Sigmoid colon (tissue), 7 donors: ENCODE results near the gene KDM1B. TPM values are rescaled to one million over a fixed set of nuclear protein-coding genes. Genes with fewer than 3 reads are reported as not detected.
"Not testable (repeated sequence)": the region's sequence is repeated elsewhere in the genome, so short reads cannot be mapped to it uniquely, and the experiment has no call there.

Experiments
- DNase-seq: peaks from one replicate; pipeline ENCODE4 v3.0.0-alpha.2; 2019
- H3K27ac ChIP-seq, 4 donors: fragments of 200-600 bp; sonication (generic); one replicate each; pipeline ENCODE4 v1.5.1; 2016 to 2019; ENCODE audit warnings: mild to moderate bottlenecking in 1 of 4
- H3K27me3 ChIP-seq, 3 donors: fragments of 200-600 bp; sonication (generic); one replicate each; pipeline ENCODE4 v1.5.1; 2019; ENCODE audit warnings: mild to moderate bottlenecking in 1 of 3
- H3K36me3 ChIP-seq, 4 donors: fragments of 200-600 bp; sonication (generic); one replicate each; pipeline ENCODE4 v1.5.1; 2016 to 2019
- H3K4me1 ChIP-seq, 4 donors: fragments of 200-600 bp; sonication (generic); one replicate each; pipeline ENCODE4 v1.5.1; 2017 to 2019
- H3K4me3 ChIP-seq, 4 donors: fragments of 200-600 bp; sonication (generic); one replicate each; pipeline ENCODE4 v1.5.1; 2017 to 2019; ENCODE audit warnings: mild to moderate bottlenecking in 2 of 4, moderate library complexity in 1 of 4
- H3K9me3 ChIP-seq, 4 donors: fragments of 200-600 bp in 3 of 4; sonication (generic) in 3 of 4; one replicate each; pipeline versions ENCODE4 v1.5.1 to v1.6.1; 2013 to 2019
- EP300 ChIP-seq, 4 donors: sonication (generic); formaldehyde crosslinking; IDR thresholded peaks; one replicate each; pipeline ENCODE4 v1.6.1; 2017; ENCODE audit warnings: antibody characterized with exemption in 4 of 4
- POLR2A ChIP-seq, 2 donors: fragments of 450-650 bp; IDR thresholded peaks; one replicate each; pipeline ENCODE4 v1.6.1; 2016; ENCODE audit warnings: antibody characterized with exemption in 2 of 2, mild to moderate bottlenecking in 2 of 2, moderate library complexity in 2 of 2
- POLR2AphosphoS5 ChIP-seq, 4 donors: sonication (generic); formaldehyde crosslinking; IDR thresholded peaks; one replicate each; pipeline ENCODE4 v1.6.1; 2017; ENCODE audit warnings: antibody characterized with exemption in 4 of 4
- WGBS, 2 donors: extraction: QIAGEN DNeasy Blood & Tissue Kit; methylation state at CpG; one replicate each; pipeline ENCODE4 v1.1.7; 2013; 5-methylcytosine and 5-hydroxymethylcytosine counted together
- intact Hi-C: fragments of 100-400 bp; cut with DNase I; formaldehyde crosslinking; loops from one replicate; pipeline ENCODE4 v1.15.1; 2023
- polyA plus RNA-seq, 3 donors: library from polyadenylated mRNA; stranded (reverse); fragments of 200-250 nt; gene quantifications; one replicate each; pipeline ENCODE4 v1.2.3, GENCODE V29; 2013
- total RNA-seq, 4 donors: library from RNA; depleted of rRNA; stranded (reverse); fragments of >200 nt; gene quantifications; one replicate each; pipeline ENCODE4 v1.1.0, GENCODE V29; 2016
- TF ChIP-seq, protein P1 (sequence below), 4 experiments: fragments of 450-650 bp in 3 of 4; fragments of 200-600 bp in 1 of 4; IDR thresholded peaks; one replicate each; pipeline ENCODE4 v1.5.1; 2016 to 2019; ENCODE audit warnings: antibody characterized with exemption in 4 of 4, mild to moderate bottlenecking in 3 of 4, moderate library complexity in 2 of 4
- donor health status: healthy with polysubstance abuse.
- donor health status: Bipolar disorder and iron deficiency.
- donor health status: healthy.

Gene KDM1B
- total and polyA plus RNA-seq, 7 donors = 10.2 to 32.8 (median 14.2) TPM

DNA sequence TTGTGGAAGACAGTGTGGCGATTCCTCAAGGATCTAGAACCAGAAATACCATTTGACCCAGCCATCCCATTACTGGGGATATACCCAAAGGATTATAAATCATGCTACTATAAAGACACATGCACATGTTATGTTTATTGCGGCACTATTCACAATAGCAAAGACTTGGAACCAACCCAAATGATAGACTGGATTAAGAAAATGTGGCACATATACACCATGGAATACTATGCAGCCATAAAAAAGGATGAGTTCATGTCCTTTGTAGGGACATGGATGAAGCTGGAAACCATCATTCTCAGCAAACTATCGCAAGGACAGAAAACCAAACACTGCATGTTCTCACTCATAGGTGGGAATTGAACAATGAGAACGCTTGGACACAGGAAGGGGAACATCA, 78.5 kb downstream of the KDM1B start:
- H3K27ac ChIP-seq, intact Hi-C loops, DNase-seq, H3K27me3 ChIP-seq, H3K4me3 ChIP-seq, H3K9me3 ChIP-seq, H3K4me1 ChIP-seq: not testable (repeated sequence)
- H3K36me3 ChIP-seq = peaks cover 8 to 65% (median 16%) of the 10 kb centered on the region in 4 donors
- 99 to 100% methylated on average over 2 to 3 of the region's 4 CpGs for WGBS, 2 donors

- DNase-seq = no peak
- peaks cover 0 to 7% (median 3%) of the 10 kb centered on the region in 4 donors for H3K9me3 ChIP-seq
- TF ChIP-seq, protein P1, sequence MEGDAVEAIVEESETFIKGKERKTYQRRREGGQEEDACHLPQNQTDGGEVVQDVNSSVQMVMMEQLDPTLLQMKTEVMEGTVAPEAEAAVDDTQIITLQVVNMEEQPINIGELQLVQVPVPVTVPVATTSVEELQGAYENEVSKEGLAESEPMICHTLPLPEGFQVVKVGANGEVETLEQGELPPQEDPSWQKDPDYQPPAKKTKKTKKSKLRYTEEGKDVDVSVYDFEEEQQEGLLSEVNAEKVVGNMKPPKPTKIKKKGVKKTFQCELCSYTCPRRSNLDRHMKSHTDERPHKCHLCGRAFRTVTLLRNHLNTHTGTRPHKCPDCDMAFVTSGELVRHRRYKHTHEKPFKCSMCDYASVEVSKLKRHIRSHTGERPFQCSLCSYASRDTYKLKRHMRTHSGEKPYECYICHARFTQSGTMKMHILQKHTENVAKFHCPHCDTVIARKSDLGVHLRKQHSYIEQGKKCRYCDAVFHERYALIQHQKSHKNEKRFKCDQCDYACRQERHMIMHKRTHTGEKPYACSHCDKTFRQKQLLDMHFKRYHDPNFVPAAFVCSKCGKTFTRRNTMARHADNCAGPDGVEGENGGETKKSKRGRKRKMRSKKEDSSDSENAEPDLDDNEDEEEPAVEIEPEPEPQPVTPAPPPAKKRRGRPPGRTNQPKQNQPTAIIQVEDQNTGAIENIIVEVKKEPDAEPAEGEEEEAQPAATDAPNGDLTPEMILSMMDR (IDR thresholded peaks at IDR 0.05) = no peak
- TF ChIP-seq EP300 (IDR thresholded peaks at IDR 0.05) (no peak), POLR2A (IDR thresholded peaks at IDR 0.05) (no peak), POLR2AphosphoS5 (IDR thresholded peaks at IDR 0.05) (no peak)
- no peak overlapping the region for H3K4me3 ChIP-seq
- intact Hi-C loops = no loop called here
- 94 to 95% methylated on average over 1 of the region's 1 CpG for WGBS, 2 donors
- no peaks in the 10 kb centered on the region for H3K4me1 ChIP-seq
- H3K27me3 ChIP-seq = no peaks in the 10 kb centered on the region
- H3K27ac ChIP-seq = no peak overlapping the region
- H3K36me3 ChIP-seq = peaks cover 6 to 57% (median 9%) of the 10 kb centered on the region in 4 donors
These were observed 79.3 kb downstream of the KDM1B start for GRCh38 chr6:18234564-18234963.

- Histone ChIP-seq H3K27ac (no peak overlapping the region), H3K27me3 (no peaks in the 10 kb centered on the region), H3K4me1 (peaks cover 0 to 7% (median 0%) of the 10 kb centered on the region in 4 donors), H3K4me3 (no peak overlapping the region), H3K9me3 (peaks cover 0 to 7% (median 2%) of the 10 kb centered on the region in 4 donors), H3K36me3 (peaks cover 5 to 57% (median 9%) of the 10 kb centered on the region in 4 donors)
- WGBS, 2 donors = 81 to 99% methylated on average over 3 of the region's 3 CpGs
- intact Hi-C loops = no loop called here
- TF ChIP-seq, protein P1 (IDR thresholded peaks at IDR 0.05) = no peak
- TF ChIP-seq POLR2A (IDR thresholded peaks at IDR 0.05) = no peak
- no peak for TF ChIP-seq EP300 (IDR thresholded peaks at IDR 0.05)
- TF ChIP-seq POLR2AphosphoS5 (IDR thresholded peaks at IDR 0.05) = no peak
- DNase-seq = no peak
These were observed 80.3 kb downstream of the KDM1B start for GRCh38 chr6:18235524-18235923.

- TF ChIP-seq POLR2A (IDR thresholded peaks at IDR 0.05) (no peak), POLR2AphosphoS5 (IDR thresholded peaks at IDR 0.05) (no peak), EP300 (IDR thresholded peaks at IDR 0.05) (no peak)
- TF ChIP-seq, protein P1 (IDR thresholded peaks at IDR 0.05) = no peak
- Histone ChIP-seq H3K4me3 (no peak overlapping the region), H3K4me1 (peaks cover 0 to 23% (median 10%) of the 10 kb centered on the region in 4 donors), H3K27ac (no peak overlapping the region), H3K36me3 (peaks cover 5 to 51% (median 6%) of the 10 kb centered on the region in 4 donors), H3K27me3 (no peaks in the 10 kb centered on the region), H3K9me3 (peaks cover 0 to 4% (median 2%) of the 10 kb centered on the region in 4 donors)
- 96 to 99% methylated on average over 1 of the region's 1 CpG for WGBS, 2 donors
- intact Hi-C loops = no loop called here
- DNase-seq = no peak
These were observed 81.9 kb downstream of the KDM1B start for GRCh38 chr6:18237167-18237566.

DNA sequence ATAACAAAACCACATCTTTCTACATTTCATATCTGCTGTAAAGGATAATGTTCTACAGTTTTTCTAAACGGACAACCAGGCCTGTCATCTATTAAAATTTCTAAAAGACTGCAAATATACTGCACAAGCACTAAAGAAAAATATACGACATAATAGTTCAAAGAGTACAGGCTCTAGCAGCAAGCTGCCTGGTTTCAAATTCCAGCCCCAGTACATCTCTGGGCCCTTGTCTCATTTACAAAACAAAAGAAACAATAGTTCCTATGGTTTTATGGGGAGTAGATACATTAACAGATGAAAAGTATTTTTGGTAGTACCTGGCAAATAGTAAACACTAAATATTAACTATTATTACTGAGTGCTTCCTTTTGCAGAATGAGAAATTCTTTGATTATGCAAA, 85.0 kb downstream of the KDM1B start:
- H3K9me3 ChIP-seq = no peaks in the 10 kb centered on the region
- H3K27me3 ChIP-seq = no peaks in the 10 kb centered on the region
- WGBS, 2 donors = 62 to 72% methylated on average over 2 of the region's 2 CpGs
- no peak for DNase-seq
- H3K4me1 ChIP-seq = peaks cover 0 to 31% (median 18%) of the 10 kb centered on the region in 4 donors
- H3K27ac ChIP-seq = peak overlapping the region in 1 of 4 donors; percentile 13
- H3K4me3 ChIP-seq = no peak overlapping the region
- H3K36me3 ChIP-seq = peaks cover 5 to 59% (median 9%) of the 10 kb centered on the region in 4 donors
- TF ChIP-seq, protein P1 (IDR thresholded peaks at IDR 0.05) = no peak
- TF ChIP-seq POLR2AphosphoS5 (IDR thresholded peaks at IDR 0.05) = no peak
- no peak for TF ChIP-seq POLR2A (IDR thresholded peaks at IDR 0.05)
- TF ChIP-seq EP300 (IDR thresholded peaks at IDR 0.05) = no peak
- intact Hi-C loops = no loop called here
